ENCODE results near the gene BST1. TPM values are rescaled to one million over a fixed set of nuclear protein-coding genes. Genes with fewer than 3 reads are reported as not detected.
"Not testable (repeated sequence)": the region's sequence is repeated elsewhere in the genome, so short reads cannot be mapped to it uniquely, and the experiment has no call there.

BST1 gene
- total RNA-seq, 2 donors from 2014 or later = 19.3 to 26.2 TPM

GRCh38 chr4:15736514-15737050, 33.7 kb downstream of the BST1 start:
- DNase-seq (ENCODE audit: low spot score) = no peak
- intact Hi-C loops (cut with DNase I) = no loop called here

DNA sequence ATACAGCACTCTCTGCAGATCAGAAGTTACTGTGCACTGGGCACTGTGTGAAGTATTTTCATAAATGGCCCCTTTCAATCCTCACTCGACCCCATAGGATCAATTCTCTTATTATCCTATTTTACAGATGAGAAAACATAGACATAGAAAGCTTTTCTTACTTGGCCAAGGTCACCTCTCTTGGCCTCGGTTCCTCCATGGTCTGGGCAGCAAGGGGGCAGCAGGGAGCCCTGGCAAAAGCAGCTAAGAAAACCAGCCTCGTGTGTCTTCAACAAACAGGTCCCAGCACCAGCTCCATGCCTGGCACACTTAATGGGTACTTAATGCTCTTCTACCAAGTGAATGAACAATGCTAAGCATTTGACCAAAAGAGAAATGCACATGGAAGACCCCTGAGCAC, 34.4 kb downstream of the BST1 start:
- intact Hi-C loops (cut with DNase I) = no loop called here
- DNase-seq (ENCODE audit: low spot score) = no peak

DNA sequence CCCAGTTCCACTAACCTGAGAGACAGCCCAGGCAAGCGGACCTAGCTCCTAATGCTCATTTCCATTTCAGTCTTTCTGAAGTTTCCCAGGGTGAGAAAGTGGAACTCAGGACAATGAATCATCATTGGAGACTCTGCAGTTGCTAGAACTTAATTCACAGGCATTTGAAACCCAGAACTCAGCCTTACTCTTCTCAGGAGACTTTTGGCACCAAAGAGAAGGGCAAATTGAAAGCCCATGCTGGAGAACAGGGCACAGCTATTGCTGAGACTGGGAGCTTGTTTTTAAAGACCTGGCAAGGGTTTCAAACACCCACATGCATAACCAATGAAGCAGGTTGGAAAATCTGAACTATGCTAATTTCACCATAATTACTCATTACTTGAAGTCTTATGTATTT, 36.0 kb downstream of the BST1 start:
- no peak for DNase-seq (ENCODE audit: low spot score)
- intact Hi-C loops (cut with DNase I) = no loop called here

DNA sequence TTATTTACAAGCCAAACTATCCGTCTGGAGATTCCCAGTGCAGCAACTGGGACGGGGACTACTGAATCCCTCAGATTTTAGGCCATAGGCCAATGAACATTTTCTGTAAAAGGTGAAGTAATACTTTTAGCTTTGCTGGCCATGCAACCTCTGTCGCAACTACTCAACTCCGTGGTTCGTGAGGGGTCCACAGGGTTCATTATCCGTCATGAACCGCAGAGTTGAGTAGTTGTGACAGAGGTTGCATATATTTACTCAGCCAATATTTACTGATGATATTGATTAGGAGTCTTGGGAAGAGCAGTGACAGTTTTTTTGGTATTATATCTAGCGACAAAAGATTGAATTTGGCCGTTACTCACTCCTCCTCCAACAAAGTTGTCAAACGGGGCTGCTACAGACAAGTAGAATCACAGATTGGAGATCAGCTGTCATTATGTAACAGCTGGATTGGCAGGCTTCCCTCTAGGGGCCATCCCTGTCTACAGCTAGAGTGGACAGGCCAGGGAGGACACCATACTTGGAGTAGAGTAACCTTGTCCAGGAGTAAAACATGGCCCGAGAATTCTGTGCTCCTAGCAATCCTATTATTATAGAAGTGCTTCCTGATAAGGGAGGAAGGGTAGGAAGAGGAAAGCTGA, 38.0 kb downstream of the BST1 start:
- intact Hi-C loops (cut with DNase I) = no loop called here
- no peak for DNase-seq (ENCODE audit: low spot score)

DNA sequence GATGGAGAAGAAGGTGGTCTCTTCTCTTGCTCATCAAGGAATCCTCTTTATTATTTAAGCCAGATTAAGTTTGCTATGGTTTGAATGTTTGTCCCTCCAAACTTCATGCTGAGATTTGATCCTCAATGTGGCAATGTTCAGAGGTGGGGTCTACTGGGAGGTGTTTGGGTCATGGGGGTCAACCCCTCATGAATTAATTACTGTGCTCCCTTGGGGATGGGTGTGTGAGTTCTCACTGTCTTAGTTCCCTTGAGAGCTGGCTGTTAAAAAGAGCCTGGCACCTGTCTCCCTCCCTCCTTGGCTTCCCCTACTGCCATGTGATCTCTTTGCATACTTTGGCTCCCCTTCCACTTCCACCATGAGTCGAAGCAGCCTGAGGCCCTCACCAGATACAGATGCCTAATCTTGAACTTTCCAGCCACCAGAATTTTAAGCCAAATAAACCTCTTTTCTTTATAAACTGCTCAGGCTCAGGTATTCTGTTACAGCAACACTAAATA, 39.3 kb downstream of the BST1 start:
- intact Hi-C loops (cut with DNase I) = no loop called here

DNA sequence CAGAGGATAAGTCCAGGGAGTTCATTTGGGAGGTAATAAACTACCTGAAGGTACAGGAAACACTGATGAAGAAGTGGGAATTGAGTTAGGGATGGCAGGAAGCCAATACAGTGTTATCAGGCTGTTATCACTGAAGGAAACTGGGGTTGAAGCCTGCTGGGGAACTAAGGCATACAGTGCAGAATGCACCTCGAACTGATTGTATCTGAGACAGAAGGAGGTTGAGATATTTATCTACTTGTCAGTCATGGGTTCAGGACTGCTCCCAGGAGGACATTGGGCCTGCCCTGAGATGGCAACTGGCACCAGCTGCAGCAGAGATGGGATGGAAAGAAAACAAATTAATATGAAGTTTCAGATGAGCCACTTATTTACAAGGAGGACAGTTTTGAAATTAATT, 39.8 kb downstream of the BST1 start:
- no peak for DNase-seq (ENCODE audit: low spot score)
- intact Hi-C loops (cut with DNase I) = no loop called here

More for the DNA sequence above, 39.3 kb downstream of the BST1 start:
- no peak for DNase-seq (ENCODE audit: low spot score)

DNA sequence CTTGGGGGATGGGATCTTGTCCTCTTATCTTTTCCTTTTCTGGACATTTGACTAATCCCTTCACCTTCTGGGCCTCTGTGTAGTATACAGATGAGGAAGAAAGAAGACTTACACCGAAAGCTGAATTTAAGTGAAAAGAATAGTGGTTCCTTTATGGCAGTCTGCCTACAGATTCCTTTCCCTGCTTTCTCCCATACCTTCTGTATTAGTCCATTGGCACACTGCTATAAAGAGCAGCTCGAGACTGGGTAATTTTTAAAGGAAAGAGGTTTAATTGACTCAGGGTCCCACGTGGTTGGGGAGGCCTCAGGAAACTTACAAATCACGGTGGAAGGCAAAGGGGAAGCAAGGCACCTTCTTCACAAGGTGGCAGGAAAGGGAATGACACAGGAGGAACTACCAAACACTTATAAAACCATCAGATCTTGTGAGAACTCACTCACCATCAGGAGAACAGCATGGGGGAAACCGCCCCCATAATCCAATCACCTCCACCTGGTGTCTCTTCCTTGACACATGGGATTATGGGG, 41.2 kb downstream of the BST1 start:
- intact Hi-C loops (cut with DNase I) = no loop called here
- no peak for DNase-seq (ENCODE audit: low spot score)

DNA sequence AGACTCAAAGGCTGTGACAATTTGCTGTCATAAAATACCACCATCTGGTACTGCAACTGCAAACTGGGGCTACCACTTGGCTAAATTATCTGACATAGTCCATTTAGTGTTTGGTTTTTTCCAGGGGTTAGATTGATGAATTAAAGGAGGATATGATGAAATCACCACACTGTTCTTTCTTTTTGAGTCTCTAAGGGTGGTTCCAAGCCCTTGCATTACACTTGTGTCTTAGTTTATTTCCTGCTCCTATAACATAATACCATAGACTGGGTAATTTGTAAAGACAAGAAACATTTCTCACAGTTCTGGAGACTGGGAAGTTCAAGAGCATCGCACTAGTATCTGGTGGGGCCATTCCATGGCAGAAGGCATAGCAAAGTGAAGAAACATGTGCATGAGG, 43.2 kb downstream of the BST1 start:
- intact Hi-C loops (cut with DNase I) = no loop called here
- DNase-seq (ENCODE audit: low spot score) = no peak

GRCh38 chr4:15749001-15749400, 46.1 kb downstream of the BST1 start:
- DNase-seq (ENCODE audit: low spot score) = no peak
- intact Hi-C loops (cut with DNase I) = no loop called here

DNA sequence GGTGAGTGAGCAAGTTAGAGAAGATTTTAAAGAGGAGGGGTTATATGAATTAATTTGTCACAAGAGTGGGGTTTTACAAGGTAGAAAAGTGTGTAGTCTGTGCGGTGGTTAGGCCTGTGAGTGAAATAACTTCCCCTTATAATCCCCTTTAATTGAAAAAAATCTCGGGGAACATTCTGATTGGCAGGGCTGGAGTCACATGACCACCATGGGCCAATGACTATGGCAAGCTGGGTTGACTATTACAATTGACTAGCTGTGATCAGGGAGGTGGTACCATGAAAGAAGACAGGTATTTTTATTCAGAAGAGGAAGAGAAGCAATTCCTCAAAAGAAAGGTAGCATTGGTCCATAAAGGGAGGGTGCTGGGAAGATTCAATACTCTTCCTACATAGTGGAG, 48.3 kb downstream of the BST1 start:
- intact Hi-C loops (cut with DNase I) = no loop called here
- no peak for DNase-seq (ENCODE audit: low spot score)

DNA sequence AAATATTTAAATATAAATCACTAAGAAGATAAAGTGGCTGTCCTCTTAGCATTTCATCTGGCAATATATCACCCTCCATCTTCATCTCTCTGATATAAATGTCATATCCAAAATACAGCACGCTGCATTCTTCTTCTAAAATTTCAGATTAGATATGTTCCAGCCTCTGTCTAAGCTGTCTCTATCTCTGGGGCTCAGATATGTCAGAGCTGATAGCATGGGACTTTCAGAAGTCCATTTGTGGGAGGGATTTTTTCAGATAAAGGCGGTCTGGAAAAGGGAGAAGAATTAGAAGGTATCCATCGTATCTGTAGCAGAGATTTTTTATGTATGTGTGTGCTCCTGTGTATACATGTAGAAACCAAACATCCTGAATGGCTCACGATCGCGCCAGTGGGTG, 50.2 kb downstream of the BST1 start:
- DNase-seq (ENCODE audit: low spot score) = no peak
- intact Hi-C loops (cut with DNase I) = no loop called here

DNA sequence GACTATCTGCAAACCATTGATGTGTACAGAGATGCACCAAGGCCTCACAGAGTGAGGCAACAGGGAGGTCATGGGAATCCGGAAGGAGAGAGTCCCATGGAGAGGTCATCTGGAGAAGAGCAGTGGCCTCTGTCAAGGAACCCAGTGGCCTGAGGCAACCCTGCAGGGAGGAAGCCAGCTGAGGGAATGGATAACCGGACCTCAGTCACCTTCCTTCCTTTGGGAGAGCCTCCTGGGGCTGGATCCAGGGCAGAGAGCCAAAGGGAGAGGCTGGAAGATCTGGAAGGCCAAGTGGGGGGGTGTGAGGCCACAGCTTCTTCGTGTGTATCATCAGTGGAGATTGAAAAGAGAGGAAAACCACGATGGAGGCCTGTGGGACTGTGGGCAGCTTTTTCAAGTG, 50.9 kb downstream of the BST1 start:
- peak; percentile 81 for DNase-seq (ENCODE audit: low spot score)
- intact Hi-C loops (cut with DNase I) = no loop called here

DNA sequence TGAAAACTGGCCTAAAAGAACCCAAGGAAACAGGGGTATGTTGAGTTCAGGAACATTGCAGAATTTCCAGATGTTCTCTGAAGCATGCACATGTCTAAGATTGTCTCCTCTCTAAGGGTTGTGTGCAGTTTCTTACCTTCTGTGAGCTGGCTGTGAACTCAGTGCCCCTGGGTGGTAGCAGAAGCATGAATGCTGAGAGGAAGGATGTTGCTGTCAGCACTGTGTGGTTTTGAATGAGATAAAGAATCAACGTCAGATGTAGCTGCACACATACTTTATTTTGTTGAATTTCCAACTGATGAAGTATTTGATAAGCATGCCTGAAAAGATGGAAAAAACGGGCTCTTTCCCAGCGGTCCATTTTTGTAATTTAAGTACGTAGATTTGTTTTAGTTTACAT, 51.5 kb downstream of the BST1 start:
- no peak for DNase-seq (ENCODE audit: low spot score)
- intact Hi-C loops (cut with DNase I) = no loop called here

DNA sequence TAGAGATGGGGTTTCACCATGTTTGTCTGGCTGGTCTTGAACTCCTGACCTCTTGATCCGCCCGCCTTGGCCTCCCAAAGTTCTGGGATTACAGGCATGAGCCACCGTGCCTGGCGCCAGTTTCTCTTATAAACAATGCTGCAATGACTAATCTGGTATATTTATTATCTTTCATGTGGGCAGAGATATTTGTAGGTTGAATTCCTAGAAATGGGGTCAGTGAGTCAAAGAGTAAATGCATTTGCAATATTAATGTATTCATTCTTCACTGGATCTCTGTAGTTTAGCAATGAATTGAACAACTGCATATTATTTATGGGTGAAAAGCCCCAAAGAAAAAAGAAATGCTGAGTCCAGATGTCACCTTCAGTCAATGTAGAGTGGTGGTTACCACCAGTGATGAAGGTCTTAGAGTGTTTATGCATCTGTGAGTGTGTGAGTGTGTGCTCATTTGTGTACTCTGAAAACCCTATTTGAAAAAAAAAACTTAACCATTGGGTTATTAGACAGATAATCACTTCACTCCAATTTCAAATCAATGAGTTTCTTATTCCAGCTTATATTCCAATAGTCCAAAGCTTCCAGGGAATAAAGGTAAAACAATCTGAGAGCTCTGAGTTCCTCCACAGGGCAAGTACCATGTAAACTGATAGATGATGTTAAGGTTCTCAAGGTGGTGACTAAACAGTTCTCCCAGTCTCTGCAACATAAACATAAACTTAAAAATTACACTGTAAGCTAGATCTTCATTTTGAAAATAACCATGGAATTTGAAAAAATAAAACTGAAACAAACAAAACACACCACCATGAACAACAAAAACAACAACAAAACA, 52.7 kb downstream of the BST1 start:
- DNase-seq (ENCODE audit: low spot score) = no peak
- intact Hi-C loops (cut with DNase I) = no loop called here

DNA sequence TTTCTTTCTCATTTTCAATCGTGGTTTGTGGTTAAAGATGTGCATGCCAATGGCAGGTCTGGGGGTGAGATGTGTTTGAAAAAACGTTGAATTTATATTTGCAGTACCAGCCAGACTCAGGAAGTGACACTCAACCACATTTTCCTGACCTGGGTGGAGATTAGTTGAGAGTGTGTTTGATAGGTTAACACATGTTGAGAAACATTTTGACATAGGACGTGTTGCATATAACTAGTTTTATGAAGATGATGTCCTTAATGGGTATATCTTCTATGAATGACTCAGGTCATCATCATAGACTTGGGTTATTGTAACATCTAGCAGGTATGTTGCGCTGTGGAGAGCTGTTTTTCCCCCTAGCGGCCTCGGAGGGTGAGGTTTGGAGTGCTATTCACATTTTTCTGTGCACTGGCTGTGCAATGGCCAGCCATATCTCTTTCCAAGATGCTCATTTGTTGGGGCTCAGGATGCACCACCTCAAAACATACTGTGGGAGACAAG, 53.5 kb downstream of the BST1 start:
- no peak for DNase-seq (ENCODE audit: low spot score)
- intact Hi-C loops (cut with DNase I) = no loop called here

DNA sequence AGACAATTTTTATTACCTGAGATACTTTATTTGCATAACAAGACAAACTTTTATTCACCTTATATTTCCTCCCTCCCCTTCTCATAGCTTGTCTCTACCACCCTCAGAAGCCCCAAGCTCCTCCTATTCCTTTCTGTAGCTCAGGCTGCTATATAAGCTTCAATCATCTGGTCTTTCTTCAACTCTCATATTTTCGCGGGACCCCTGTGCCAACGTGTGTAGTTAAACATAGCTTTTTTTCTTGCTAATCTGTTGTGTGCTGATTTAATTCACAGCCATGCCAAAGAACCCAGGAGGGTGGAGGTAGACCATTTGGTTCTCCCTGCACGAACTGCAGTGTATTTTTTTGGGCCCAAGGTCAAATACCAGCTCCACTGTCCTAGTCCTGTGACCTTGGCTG, 54.2 kb downstream of the BST1 start:
- no peak for DNase-seq (ENCODE audit: low spot score)
- intact Hi-C loops (cut with DNase I) = no loop called here

GRCh38 chr4:15758294-15758693, 55.4 kb downstream of the BST1 start:
- no peak for DNase-seq (ENCODE audit: low spot score)
- intact Hi-C loops (cut with DNase I) = loop anchor here in 1 of 2 donors (2.0 kb wide), 1 partner anchor 75 kb away; no protein-coding TSS in a partner anchor

DNA sequence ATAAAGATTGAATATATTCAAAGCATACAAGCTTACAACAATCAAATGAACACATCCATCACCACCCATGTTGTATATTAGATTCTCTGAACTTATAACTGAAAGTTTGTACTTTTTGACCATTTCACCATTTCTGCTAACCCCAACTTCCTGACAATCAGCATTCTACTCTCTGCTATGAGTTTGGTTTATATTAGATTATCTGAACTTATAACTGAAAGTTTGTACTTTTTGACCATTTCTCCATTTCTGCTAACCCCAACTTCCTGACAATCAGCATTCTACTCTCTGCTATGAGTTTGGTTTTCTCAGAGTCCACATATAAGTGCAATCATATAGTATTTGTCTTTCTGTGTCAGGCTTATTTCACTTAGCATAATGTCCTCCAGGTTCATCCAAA, 59.6 kb downstream of the BST1 start:
- intact Hi-C loops (cut with DNase I); DNase-seq (ENCODE audit: low spot score): not testable (repeated sequence)

- DNase-seq (ENCODE audit: low spot score) = no peak
- intact Hi-C loops (cut with DNase I) = no loop called here
These were observed 62.5 kb downstream of the BST1 start for GRCh38 chr4:15765391-15765790.

All from posterior vena cava (tissue), 2 donors.